Measurements from ENCODE around the gene GET3.
"Not testable (repeated sequence)": the region's sequence is repeated elsewhere in the genome, so short reads cannot be mapped to it uniquely, and the experiment has no call there.

- TF ChIP-seq POLR2AphosphoS5 (IDR thresholded peaks at IDR 0.05; ENCODE audit: low read depth, low read length); EP300 (IDR thresholded peaks at IDR 0.05; ENCODE audit: borderline replicate concordance in 1 of 2, low read depth in 1 of 2, low read length in 1 of 2); RAD21 (IDR thresholded peaks at IDR 0.05; ENCODE audit: low read length); MXI1 (IDR thresholded peaks at IDR 0.05; ENCODE audit: low read depth, low read length); ZBTB33 (IDR thresholded peaks at IDR 0.05; ENCODE audit: borderline replicate concordance, low read depth); YY1 (IDR thresholded peaks at IDR 0.05; ENCODE audit: low read depth); RCOR1 (IDR thresholded peaks at IDR 0.05; ENCODE audit: low read length): not testable (repeated sequence)
- TF ChIP-seq CTCF (IDR thresholded peaks at IDR 0.05) = peak; percentile 52
Observed at GRCh38 chr19:12712077-12712476, 25.2 kb upstream of the GET3 start.
